ENCODE results near the gene SLC6A6.
A peak's percentile ranks its signal among the peaks of the same experiment; 100 is the strongest.
"Not testable (repeated sequence)": the region's sequence is repeated elsewhere in the genome, so short reads cannot be mapped to it uniquely, and the experiment has no call there.

The SLC6A6 gene

GRCh38 chr3:14434498-14435151 lies 32.2 kb downstream of the SLC6A6 start:
- DNase-seq (ENCODE audit: low read depth, low spot score): no peak

- no peak for DNase-seq (ENCODE audit: low read depth, low spot score)
Observed at GRCh38 chr3:14435175-14436014, 33.0 kb downstream of the SLC6A6 start.

DNA sequence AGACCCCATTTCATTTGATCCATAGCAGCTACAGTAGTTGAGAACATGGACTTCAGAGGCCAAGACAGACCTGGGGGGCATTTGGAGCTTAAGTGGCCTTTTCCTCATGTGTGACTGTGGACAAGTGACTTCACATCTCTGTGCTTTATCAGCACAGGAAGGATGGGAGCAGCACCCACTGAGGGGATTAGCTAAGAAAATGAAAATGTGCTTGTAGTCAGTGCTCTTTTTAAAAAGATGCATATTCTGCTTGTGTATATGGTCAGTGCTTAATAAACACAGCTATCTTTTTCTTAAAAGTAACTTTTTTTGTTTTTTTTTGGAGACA lies 34.5 kb downstream of the SLC6A6 start:
- DNase-seq (ENCODE audit: low read depth, low spot score): no peak

DNA sequence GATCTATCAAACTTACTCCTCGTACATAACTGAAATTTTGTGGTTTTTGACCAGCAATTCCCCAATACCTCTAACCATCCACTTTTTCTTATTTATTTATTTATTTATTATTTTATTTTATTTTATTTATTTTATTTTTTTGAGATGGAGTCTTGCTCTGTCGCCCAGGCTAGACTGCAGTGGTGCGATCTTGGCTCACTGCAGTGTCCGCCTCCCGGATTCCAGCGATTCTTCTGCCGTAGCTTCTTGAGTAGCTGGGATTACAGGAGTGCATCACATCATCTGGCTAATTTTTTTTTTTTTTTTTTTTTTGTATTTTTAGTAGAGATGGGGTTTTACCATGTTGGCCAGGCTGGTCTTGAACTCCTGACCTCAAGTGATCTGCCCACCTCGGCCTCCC lies 35.3 kb downstream of the SLC6A6 start:
- not testable (repeated sequence) for DNase-seq (ENCODE audit: low read depth, low spot score)

- no peak for DNase-seq (ENCODE audit: low read depth, low spot score)
Observed at GRCh38 chr3:14438262-14438661, 35.9 kb downstream of the SLC6A6 start.

- no peak for DNase-seq (ENCODE audit: low read depth, low spot score)
Observed at GRCh38 chr3:14438929-14439328, 36.5 kb downstream of the SLC6A6 start.

- peak; percentile 87 for DNase-seq (ENCODE audit: low read depth, low spot score)
Observed at GRCh38 chr3:14439501-14440167, 37.2 kb downstream of the SLC6A6 start.

GRCh38 chr3:14440168-14440518 lies 37.7 kb downstream of the SLC6A6 start:
- DNase-seq (ENCODE audit: low read depth, low spot score): no peak

- DNase-seq (ENCODE audit: low read depth, low spot score): no peak
Observed at GRCh38 chr3:14440531-14441239, 38.3 kb downstream of the SLC6A6 start.

DNA sequence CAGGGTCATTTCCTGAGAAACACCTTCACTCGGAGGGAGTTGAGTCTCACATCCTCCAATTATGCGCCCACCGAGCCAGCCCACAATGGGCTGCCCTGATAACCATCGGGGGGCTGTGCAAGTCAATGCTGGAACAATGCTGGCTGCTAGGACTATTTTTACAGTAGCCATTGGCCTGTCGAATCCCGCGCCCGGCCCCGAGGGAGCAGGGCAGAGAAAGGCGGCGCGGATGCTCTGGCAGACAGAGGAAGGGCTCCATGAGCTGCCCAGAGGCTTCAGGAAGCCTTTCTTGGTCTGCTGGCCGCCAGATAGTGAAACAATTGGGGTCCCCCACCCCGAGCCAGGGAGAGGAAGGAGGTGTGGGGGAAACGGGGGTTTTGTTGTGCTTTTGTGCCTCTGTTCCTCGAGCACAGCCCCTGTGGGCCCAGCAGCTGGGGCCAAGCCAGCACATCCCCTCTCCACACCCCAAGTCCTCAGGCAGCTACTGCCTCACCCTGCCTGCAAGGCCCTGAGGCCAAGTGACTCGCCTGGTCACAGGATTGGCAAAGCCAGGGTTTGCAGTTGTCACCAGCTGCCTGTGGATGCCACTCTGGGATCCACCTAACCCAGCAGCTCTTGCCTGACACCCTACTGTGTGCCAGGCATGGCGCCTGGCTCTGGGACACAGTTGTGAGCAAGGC lies 39.0 kb downstream of the SLC6A6 start:
- DNase-seq (ENCODE audit: low read depth, low spot score): no peak

GRCh38 chr3:14441920-14442300 lies 39.5 kb downstream of the SLC6A6 start:
- DNase-seq (ENCODE audit: low read depth, low spot score): no peak

DNA sequence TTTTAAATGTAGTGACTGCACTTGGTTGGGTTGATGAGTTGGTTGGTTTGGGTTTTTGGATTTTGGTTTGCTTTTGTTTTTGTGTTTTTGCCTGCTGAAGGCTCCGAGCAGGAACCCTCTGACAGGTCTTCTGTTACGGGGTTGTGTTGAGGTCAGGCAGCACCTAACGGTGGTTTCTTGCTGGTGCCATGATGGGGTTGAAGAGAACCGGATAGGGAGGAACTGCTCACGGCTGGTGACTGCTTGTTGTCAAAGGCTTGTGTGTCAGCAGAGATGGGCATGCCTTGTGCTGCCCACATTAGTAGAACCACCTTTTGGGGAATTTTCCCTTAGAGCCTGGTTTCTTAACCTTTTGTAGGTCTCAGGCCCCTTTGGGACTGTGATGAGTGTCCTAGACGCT lies 42.0 kb downstream of the SLC6A6 start:
- no peak for DNase-seq (ENCODE audit: low read depth, low spot score)

- DNase-seq (ENCODE audit: low read depth, low spot score): no peak
Observed at GRCh38 chr3:14445773-14446172, 43.4 kb downstream of the SLC6A6 start.

DNA sequence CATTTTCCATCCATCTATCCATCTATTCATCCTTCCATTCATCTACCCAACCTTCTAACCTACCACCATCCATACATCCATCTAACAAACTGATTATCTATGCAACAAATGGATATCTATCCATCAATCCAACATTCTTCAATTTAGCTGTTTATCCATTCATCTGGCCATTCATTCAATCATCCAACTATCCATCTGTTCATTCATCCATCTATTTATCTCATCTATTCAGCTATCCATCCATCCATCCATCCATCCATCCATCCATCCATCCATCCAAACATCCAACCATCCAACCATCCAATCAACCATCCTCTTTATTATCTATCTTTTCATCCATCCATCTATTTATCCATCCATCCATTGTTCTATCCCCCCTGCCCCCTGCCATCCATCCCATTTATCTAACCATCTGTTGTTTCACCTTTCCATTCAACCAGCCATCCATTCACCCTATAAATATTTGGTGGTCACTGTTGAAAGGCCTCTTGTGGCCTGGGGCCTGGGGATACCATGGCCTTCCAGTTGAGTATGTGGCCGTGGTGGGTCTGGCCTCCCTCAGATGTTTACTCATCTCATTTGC lies 44.7 kb downstream of the SLC6A6 start:
- DNase-seq (ENCODE audit: low read depth, low spot score): no peak

DNA sequence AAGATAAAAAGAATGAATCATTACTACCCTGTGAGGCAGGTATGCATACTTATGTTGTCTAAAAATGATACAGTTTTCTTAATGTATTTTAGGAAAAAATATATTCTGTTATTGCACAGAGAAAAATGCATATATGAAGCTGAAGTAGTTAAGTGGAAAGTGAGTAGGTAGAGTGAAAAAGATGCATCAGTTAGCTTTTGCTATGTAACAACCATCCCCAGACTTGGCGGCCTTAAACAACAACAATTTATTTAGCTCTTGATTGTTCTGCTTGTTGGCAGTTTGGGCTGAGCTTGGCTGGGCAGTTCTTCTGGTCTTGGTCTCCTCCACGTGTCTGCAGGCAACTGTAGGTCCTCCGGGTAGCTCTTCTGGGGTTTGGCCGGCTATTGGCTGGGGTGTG lies 45.7 kb downstream of the SLC6A6 start:
- no peak for DNase-seq (ENCODE audit: low read depth, low spot score)

DNA sequence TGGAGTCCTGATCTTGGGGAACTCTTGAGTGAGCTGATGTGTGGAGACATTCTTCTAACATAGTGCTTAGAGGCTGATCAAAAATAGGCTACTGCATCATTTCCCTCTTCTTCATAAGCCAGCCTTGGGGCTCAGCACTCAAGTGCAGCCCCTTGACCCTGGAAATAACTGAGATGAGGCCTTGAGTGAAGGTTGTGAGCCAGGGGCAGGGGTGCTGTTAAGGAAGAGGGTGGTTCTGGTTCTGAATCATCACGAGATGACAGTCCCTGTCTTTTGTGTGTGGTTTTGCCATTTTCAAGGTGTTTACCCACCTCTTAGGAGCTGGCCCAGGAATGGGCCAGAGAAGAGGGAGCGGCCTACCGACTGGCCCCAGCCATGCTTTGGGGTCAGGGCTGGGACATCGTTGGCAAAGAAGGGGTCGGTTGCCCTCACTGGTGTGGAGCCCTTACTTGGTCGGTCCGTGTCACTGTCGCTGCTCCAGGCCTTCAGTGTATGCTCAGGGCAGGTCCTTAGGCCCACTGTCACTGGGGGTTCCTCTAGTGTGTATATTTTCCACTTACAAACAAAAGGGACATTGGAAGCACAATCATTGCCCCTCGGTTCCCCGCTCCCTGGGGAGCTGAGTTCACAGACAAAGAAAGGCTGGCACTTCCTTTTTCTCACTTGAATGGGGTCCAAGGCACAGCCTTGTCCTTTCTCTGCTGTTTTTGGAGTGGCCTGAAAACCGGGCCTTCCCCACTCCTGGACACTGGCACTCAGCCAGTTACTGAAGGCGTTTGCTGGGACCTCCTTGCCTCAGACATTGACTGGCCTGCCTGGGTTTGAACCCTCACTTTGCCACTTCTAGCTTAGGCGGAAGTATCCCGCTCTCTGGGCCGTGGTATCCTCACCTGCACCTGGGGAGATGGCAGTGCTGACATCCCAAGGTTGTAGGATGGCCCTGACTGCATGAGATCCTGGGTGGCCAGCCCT lies 46.6 kb downstream of the SLC6A6 start:
- DNase-seq (ENCODE audit: low read depth, low spot score): no peak

DNA sequence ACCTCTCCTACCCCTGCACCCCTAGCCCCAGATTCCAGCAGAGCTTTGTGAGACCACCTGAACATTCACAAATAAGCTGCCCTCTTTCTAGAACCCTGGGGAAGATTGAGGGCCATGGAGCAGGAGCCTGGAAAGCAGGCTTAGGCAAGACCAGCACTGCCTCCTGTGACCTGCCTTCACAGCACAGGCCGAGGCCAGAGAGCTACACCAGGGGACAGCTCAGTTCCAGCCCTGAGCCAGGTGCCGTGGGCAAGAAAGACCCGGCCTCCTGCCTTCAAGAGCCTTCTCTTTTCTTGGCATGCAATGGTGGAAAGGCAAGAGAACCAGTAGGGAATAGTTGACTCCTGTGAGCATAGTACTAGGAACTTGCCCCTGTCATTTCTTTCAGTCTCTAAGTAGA lies 48.1 kb downstream of the SLC6A6 start:
- DNase-seq (ENCODE audit: low read depth, low spot score): no peak

DNA sequence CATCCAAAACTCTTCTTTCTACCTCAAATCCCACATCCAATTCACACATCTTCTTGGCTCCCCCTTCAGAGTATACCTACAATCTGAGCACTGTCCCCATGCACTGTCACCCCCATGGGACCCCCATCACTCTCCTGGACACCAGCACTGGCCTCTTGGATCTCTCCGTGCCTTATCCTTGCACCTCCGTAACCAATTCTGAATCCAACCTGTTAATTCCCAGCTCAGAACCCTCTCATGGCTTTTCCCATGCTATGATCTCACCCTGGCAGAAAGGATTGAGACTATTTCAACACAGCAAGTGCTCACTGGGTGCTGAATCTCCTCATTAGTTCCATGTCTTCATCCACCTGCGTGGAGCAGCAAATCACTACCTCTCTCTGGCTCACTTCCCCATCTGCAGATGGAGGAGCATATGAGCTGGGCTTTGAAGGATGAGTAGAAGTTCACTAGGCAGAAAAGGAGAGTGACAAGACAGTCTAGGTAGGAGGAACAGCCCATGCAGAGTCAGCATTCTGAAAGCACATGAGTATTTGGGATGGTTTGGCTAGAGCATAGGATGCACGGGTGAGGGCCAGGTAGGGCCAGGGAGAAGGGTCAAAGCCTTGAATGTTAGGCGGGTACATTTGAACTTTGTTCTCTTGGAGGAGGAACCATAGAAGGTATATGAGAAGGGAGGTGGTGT lies 48.7 kb downstream of the SLC6A6 start:
- DNase-seq (ENCODE audit: low read depth, low spot score): no peak

Measured in brain pericyte (primary cell).